Thoracic aorta (tissue), 2 donors: ENCODE measurements around the gene SLC35F6. TPM values are rescaled to one million over a fixed set of nuclear protein-coding genes. Genes with fewer than 3 reads are reported as not detected.

Experiments
- ATAC-seq: fragments of 150-250 bp; one replicate; pipeline ENCODE4 v1.8.0; 2017; ENCODE audit warnings: low read depth; ENCODE audit not compliant: insufficient number of reproducible peaks, low FRiP score
- DNase-seq: peaks from one replicate; pipeline ENCODE4 v3.0.0-alpha.2; 2020; ENCODE audit warnings: low spot score
- H3K27ac ChIP-seq, 2 donors: fragments of 200-600 bp; sonication (generic); 1 replicate in 1 of 2; 2 replicates in 1 of 2; pipeline ENCODE4 v1.5.1; 2016; ENCODE audit warnings: mild to moderate bottlenecking in 2 of 2, moderate library complexity in 2 of 2
- H3K27me3 ChIP-seq: fragments of 200-600 bp; sonication (generic); replicated peaks from 2 replicates; pipeline ENCODE4 v1.6.0; 2016; ENCODE audit warnings: mild to moderate bottlenecking; ENCODE audit not compliant: insufficient read depth
- H3K36me3 ChIP-seq: fragments of 200-600 bp; sonication (generic); one replicate; pipeline ENCODE4 v1.5.1; 2016
- H3K4me1 ChIP-seq, 2 donors: fragments of 200-600 bp; sonication (generic); 1 replicate in 1 of 2; 2 replicates in 1 of 2; pipeline versions ENCODE4 v1.5.1 to v1.6.0; 2016; ENCODE audit warnings: low read depth in 2 of 2, mild to moderate bottlenecking in 1 of 2; ENCODE audit not compliant: control insufficient read depth in 1 of 2
- H3K4me3 ChIP-seq: fragments of 200-600 bp; sonication (generic); 2 replicates; pipeline ENCODE4 v1.5.1; 2016; ENCODE audit warnings: mild to moderate bottlenecking
- H3K9me3 ChIP-seq: fragments of 200-600 bp; sonication (generic); 2 replicates; pipeline ENCODE4 v1.5.1; 2016
- total RNA-seq, 2 donors: library from RNA; depleted of rRNA; stranded (reverse); fragments of >200 nt; gene quantifications; one replicate each; pipeline versions ENCODE4 v1.1.0 to v1.2.3, GENCODE V29; 2016
- TF ChIP-seq, protein P1 (sequence below): fragments of 200-600 bp; sonication (generic); IDR thresholded peaks from one replicate; pipeline ENCODE4 v1.5.1; 2019; ENCODE audit warnings: antibody characterized with exemption

The SLC35F6 gene
- total RNA-seq, 2 donors from 2014 or later, result 43.7 to 44.5 TPM

DNA sequence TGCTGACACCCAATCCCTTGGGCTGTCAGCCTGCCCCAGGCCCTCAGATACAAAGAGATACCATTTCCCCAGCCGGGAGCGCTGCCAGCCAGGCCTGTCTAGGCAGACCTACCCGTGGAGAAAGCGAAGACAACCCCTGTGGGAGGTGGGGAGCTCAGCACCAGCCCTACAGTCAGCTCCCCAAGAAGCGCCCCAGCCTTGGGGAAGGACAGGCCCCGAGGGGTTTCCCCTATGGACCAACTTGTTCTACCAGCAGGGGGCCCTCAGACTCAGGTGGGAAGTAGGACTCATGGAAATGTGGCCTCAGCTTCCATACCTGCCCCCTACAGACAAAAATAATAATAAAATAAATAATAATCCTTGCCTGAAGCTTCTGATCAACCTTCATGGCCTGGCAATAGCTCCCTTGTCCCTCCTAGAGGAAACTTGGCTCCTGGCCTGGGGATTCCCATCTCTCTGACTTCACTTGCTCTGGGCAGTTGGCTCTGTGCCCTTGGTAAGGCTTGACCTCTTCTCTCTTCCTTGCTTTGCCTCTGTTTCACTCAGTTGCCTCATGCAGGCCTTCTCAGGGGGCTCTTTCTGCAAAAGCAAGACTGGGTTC is 7.0 kb downstream of the SLC35F6 start:
- Histone ChIP-seq H3K27me3 (no peaks in the 10 kb centered on the region), H3K4me1 (peaks cover 38 to 59% of the 10 kb centered on the region in 2 donors), H3K36me3 (peaks cover 12% of the 10 kb centered on the region), H3K4me3 (no peak overlapping the region), H3K9me3 (no peaks in the 10 kb centered on the region), H3K27ac (peak overlapping the region; percentile 29 to 56)
- DNase-seq, result peak; percentile 63
- ATAC-seq, result no peak
- TF ChIP-seq, protein P1, sequence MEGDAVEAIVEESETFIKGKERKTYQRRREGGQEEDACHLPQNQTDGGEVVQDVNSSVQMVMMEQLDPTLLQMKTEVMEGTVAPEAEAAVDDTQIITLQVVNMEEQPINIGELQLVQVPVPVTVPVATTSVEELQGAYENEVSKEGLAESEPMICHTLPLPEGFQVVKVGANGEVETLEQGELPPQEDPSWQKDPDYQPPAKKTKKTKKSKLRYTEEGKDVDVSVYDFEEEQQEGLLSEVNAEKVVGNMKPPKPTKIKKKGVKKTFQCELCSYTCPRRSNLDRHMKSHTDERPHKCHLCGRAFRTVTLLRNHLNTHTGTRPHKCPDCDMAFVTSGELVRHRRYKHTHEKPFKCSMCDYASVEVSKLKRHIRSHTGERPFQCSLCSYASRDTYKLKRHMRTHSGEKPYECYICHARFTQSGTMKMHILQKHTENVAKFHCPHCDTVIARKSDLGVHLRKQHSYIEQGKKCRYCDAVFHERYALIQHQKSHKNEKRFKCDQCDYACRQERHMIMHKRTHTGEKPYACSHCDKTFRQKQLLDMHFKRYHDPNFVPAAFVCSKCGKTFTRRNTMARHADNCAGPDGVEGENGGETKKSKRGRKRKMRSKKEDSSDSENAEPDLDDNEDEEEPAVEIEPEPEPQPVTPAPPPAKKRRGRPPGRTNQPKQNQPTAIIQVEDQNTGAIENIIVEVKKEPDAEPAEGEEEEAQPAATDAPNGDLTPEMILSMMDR, result peak; percentile 12

GRCh38 chr2:26772064-26773001 is 8.2 kb downstream of the SLC35F6 start:
- peak; percentile 70 for DNase-seq
- Histone ChIP-seq H3K27ac (peak overlapping the region; percentile 29 to 56), H3K36me3 (peaks cover 18% of the 10 kb centered on the region), H3K9me3 (no peaks in the 10 kb centered on the region), H3K4me1 (peaks cover 31 to 54% of the 10 kb centered on the region in 2 donors), H3K4me3 (no peak overlapping the region), H3K27me3 (no peaks in the 10 kb centered on the region)
- TF ChIP-seq, protein P1, result no peak
- ATAC-seq, result peak; percentile 46

- no peak for ATAC-seq
- no peak overlapping the region for H3K27ac ChIP-seq
These were observed 12.2 kb downstream of the SLC35F6 start for GRCh38 chr2:26776195-26776800.

GRCh38 chr2:26778098-26778497 is 14.0 kb downstream of the SLC35F6 start:
- H3K4me3 ChIP-seq, result no peak overlapping the region
- H3K27ac ChIP-seq, result no peak overlapping the region
- H3K27me3 ChIP-seq, result no peaks in the 10 kb centered on the region
- no peaks in the 10 kb centered on the region for H3K9me3 ChIP-seq
- TF ChIP-seq, protein P1, result no peak
- peaks cover 0 to under 1% of the 10 kb centered on the region in 2 donors for H3K4me1 ChIP-seq
- peaks cover 48% of the 10 kb centered on the region for H3K36me3 ChIP-seq
- DNase-seq, result no peak
- no peak for ATAC-seq

More at GRCh38 chr2:26776195-26776800, 12.2 kb downstream of the SLC35F6 start:
- DNase-seq, result no peak
- H3K4me3 ChIP-seq, result no peak overlapping the region
- H3K4me1 ChIP-seq, result peaks cover 17 to 19% of the 10 kb centered on the region in 2 donors
- no peaks in the 10 kb centered on the region for H3K9me3 ChIP-seq
- peaks cover 48% of the 10 kb centered on the region for H3K36me3 ChIP-seq
- H3K27me3 ChIP-seq, result no peaks in the 10 kb centered on the region
- TF ChIP-seq, protein P1, result no peak

DNA sequence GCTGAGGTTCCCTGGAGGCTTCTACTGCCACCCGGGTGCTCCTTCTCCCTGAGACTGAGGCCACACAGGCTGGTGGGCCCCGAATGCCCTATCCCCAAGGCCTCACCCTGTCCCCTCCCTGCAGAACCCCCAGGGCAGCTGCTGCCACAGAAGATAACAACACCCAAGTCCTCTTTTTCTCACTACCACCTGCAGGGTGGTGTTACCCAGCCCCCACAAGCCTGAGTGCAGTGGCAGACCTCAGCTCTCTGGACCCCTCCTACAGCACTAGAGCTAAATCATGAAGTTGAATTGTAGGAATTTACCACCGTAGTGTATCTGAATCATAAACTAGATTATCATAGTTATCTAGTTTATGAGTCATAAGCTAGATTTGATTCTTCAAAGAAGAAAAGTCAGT is 14.4 kb downstream of the SLC35F6 start:
- Histone ChIP-seq H3K27me3 (no peaks in the 10 kb centered on the region), H3K27ac (no peak overlapping the region), H3K4me1 (no peaks in the 10 kb centered on the region), H3K9me3 (no peaks in the 10 kb centered on the region), H3K4me3 (no peak overlapping the region), H3K36me3 (peaks cover 48% of the 10 kb centered on the region)
- TF ChIP-seq, protein P1, result no peak
- DNase-seq, result no peak
- no peak for ATAC-seq
